HCEC 1CT (cell line): Measurements from ENCODE around the gene VWA3A.
A peak's percentile ranks its signal among the peaks of the same experiment; 100 is the strongest.
"Not testable (repeated sequence)": the region's sequence is repeated elsewhere in the genome, so short reads cannot be mapped to it uniquely, and the experiment has no call there.

Experiments
- DNase-seq: peaks from one replicate; pipeline ENCODE4 v3.0.0-alpha.2; 2017

VWA3A gene

DNA sequence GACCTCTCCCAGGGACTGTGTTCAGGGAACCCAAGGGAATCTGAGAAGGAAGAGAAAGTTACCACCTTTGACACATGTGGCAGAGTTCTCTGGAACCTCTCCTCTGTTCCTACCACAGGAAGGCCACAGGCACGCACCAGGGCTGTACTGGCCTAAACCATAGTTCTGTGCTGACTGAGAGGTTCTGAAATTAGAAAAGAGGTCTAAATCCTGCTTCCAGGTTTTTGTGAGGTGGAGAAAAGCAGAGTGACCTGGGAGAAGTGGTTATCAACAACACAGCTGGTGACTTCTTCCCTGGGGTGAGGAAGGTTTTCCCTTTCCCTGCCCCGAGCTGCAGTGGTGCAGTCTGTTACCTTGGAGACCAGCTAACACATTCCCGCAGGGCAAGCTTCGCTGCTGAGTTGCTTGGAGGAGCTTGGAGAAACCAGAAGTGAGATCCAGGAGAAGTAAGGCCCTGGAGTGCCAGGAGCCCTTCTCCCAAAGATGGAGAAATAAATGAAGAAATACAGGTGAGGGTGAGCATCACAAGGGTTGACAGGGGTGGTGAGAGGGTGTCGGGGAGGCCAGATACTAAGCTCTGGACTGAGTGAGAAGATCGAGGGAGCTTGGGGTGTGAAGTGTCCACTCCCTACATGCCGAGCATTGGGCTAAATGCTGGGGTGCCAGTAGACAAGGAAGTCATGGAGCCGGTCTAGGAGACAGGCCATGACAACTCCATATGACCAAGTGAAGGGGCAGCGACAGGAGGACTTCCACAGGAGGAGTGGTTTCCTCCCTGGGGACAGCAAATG lies at the start of gene VWA3A:
VWA3A (plus strand) TSS at position 399 of the 791 bp plus-strand sequence; CDS start at position 496, 97 bp downstream.
- DNase-seq = peak; percentile 14

DNA sequence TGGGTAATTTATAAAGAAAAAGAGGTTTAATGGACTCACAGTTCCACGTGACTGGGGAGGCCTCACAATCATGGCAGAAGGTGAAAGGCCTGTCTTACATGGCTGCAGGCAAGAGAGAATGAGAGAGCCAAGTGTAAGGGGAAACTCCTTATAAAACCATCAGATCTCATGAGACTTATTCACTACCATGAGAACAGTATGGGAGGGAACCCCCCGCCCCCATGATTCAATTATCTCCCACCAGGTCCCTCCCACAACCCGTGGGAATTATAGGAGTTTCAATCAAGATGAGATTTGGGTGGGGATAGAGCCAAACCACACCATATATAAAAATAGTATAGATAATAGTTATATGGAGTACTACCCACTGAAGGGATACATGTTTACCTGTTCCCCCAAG lies 48.5 kb upstream of the VWA3A start:
- not testable (repeated sequence) for DNase-seq

DNA sequence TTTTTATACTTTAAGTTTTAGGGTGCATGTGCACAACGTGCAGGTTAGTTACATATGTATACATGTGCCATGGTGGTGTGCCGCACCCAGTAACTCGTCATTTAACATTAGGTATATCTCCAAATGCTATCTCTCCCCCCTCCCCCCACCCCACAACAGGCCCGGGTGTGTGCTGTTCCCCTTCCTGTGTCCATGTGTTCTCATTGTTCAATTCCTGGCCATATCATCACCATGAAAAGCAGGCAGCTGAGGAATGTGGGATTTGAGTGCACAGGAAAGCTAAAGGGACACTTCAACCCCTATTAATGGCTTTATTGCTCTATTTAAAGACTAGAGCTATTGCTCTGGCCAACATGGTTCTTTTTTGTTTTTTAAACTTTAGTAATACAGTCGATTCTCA lies 46.5 kb upstream of the VWA3A start:
- DNase-seq = not testable (repeated sequence)

DNA sequence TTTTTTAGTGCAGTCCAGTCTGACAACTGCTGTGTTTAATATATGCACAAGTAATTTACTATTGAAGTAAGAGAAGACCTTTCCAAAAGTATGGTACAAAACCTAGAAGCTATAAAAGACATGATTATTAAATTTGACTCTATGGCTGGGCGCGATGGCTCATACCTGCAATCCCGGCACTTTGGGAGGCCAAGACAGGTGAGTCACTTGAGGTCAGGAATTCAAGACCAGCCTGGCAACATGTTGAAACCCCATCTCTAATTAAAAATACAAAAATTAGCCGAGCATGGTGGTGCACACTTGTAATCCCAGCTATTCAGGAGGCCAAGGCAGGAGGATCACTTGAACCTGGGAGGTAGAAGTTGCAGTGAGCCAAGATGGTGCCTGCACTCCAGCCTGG lies 41.4 kb upstream of the VWA3A start:
- no peak for DNase-seq

- no peak for DNase-seq
Measured at GRCh38 chr16:22052980-22053379, 39.4 kb upstream of the VWA3A start.

DNA sequence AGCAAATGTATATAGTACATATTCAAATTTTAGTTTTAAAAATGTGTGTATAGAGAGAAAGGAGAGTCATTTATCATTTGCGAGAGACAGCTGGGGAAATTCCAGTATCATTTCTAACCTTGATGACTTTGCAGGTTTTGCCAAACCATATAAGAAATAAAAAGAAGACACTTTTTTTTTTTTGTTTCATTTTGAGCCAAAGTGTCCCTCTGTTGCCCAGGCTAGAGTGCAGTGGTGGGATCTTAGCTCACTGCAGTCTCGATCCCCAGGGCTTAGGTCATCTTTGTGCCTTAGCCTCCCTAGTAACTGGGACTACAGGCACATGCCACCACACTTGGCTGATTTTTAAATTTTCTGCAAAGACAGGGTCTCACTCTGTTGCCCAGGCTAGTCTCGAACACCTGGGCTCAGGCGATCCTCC lies 38.4 kb upstream of the VWA3A start:
- no peak for DNase-seq

- DNase-seq = no peak
Measured at GRCh38 chr16:22054847-22055590, 37.3 kb upstream of the VWA3A start.

- no peak for DNase-seq
Measured at GRCh38 chr16:22055881-22056280, 36.5 kb upstream of the VWA3A start.

- DNase-seq = no peak
Measured at GRCh38 chr16:22063888-22064467, 28.4 kb upstream of the VWA3A start.

DNA sequence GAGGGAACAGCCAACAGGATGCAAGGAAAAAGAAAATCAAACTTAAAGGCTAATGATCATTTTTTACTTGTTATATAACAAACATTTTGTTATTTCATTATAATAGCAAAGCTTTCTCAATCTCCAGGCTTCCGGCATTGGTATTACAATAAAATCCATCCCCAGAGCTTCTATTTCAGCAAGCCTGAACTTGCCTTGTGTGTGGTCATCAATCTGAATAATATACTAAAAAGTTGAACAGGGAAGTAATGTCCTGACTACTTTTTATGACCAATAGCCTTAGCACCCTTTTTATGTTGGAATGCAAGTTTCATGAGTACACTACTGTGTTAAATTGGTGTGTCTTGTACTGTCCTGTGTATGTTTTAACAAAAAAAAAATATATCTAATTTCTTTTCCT lies 27.1 kb upstream of the VWA3A start:
- no peak for DNase-seq

GRCh38 chr16:22070361-22071330 lies 21.7 kb upstream of the VWA3A start:
- no peak for DNase-seq

DNA sequence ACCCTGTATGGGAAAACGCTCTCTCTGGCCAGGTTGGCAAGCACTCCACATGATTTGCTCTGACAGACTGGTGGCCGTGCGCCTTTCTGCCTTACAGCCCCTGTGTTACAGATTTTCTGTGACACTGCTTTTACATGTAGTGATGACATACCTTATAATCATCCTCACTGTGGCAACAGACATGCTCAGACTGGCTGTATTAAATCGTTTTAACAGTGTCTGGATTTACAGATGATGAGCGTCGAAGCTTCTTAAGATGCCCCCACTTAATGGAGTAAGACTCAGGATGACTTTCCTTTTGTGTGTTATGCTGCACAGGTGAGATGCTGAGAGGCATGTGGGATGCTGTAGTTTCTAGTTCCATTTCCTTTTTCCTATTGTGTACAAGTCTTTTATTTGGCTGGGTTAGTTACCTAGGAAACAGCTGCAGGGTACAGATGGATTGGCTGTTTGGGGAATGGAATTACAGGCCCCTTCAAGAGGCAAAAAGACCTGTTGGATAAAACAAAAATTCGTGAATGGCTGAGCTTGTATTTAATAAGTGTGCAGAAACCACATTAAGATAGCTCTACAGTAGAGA lies 20.9 kb upstream of the VWA3A start:
- no peak for DNase-seq

GRCh38 chr16:22073350-22073749 lies 19.0 kb upstream of the VWA3A start:
- peak; percentile 5 for DNase-seq

GRCh38 chr16:22075043-22075757 lies 17.1 kb upstream of the VWA3A start:
- peak; percentile 69 for DNase-seq

DNA sequence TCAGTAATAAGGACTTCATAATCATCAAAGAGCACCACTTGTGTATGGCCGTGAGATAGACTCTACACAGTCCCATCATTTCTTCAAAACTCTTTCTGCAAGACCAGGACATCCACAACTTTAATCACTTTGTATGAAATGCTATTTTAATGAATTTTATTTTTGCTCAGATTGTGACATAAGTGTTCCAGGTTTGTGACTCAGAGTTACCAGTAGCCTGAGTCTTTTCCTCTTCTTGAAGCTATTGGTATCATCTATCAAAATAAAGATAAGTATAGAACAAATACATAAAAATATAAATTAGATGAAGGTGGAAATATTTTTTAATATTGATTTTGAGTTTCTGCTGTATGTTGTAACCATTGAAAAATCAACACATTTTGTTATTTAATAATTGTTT lies 16.6 kb upstream of the VWA3A start:
- peak; percentile 34 for DNase-seq

GRCh38 chr16:22077700-22078313 lies 14.5 kb upstream of the VWA3A start:
- DNase-seq = peak; percentile 60

- DNase-seq = no peak
Measured at GRCh38 chr16:22078656-22079055, 13.7 kb upstream of the VWA3A start.

- DNase-seq = no peak
Measured at GRCh38 chr16:22081050-22081449, 11.3 kb upstream of the VWA3A start.

- no peak for DNase-seq
Measured at GRCh38 chr16:22086440-22086839, 5.9 kb upstream of the VWA3A start.

DNA sequence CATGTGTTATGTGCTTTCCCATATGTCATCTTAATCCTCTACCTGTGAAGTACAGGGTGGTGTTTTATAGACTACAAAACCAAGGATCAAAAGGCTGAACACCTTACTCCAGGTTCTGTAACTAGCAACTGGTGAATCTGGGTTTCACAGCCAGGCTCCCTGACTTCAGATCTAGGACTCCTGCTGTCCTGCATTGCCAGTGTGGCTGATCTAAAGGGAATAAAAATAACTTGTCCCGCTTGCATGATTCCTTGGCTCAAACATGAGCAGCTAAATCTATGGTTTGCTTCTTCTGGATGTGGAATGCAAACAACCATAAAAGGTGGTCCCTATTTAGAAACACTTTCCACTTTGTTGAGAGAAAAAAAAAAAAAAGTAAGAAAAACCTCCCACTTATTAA lies 3.7 kb upstream of the VWA3A start:
- no peak for DNase-seq

DNA sequence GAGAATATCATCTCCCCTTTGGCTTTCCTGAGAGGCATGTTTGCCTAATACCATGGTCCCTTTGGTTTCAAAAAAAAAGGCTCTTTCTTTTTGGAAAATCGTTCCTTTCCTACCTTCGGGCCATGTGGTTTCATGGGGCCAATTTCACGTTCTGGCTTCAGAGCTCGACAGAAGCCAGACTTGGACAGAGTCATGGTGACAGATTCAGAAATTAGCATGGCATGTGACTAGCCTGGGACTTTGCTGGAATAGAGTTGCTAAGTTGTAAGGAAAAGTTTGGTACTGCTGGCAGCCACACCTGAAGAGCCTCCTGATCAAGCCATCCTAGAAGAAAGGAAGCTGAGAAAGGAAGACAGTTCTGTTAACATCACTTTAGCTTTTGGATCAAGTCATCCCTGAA lies 2.4 kb upstream of the VWA3A start:
- no peak for DNase-seq
